Thoracic aorta (tissue), 2 donors: Measurements from ENCODE around the gene RARB. TPM values are rescaled to one million over a fixed set of nuclear protein-coding genes. Genes with fewer than 3 reads are reported as not detected.

Source experiments
- ATAC-seq: fragments of 150-250 bp; one replicate; pipeline ENCODE4 v1.8.0; 2017; ENCODE audit warnings: low read depth; ENCODE audit not compliant: insufficient number of reproducible peaks, low FRiP score
- DNase-seq: peaks from one replicate; pipeline ENCODE4 v3.0.0-alpha.2; 2020; ENCODE audit warnings: low spot score
- H3K27ac ChIP-seq, 2 donors: fragments of 200-600 bp; sonication (generic); 1 replicate in 1 of 2; 2 replicates in 1 of 2; pipeline ENCODE4 v1.5.1; 2016; ENCODE audit warnings: mild to moderate bottlenecking in 2 of 2, moderate library complexity in 2 of 2
- H3K27me3 ChIP-seq: fragments of 200-600 bp; sonication (generic); replicated peaks from 2 replicates; pipeline ENCODE4 v1.6.0; 2016; ENCODE audit warnings: mild to moderate bottlenecking; ENCODE audit not compliant: insufficient read depth
- H3K36me3 ChIP-seq: fragments of 200-600 bp; sonication (generic); one replicate; pipeline ENCODE4 v1.5.1; 2016
- H3K4me1 ChIP-seq, 2 donors: fragments of 200-600 bp; sonication (generic); 1 replicate in 1 of 2; 2 replicates in 1 of 2; pipeline versions ENCODE4 v1.5.1 to v1.6.0; 2016; ENCODE audit warnings: low read depth in 2 of 2, mild to moderate bottlenecking in 1 of 2; ENCODE audit not compliant: control insufficient read depth in 1 of 2
- H3K4me3 ChIP-seq: fragments of 200-600 bp; sonication (generic); 2 replicates; pipeline ENCODE4 v1.5.1; 2016; ENCODE audit warnings: mild to moderate bottlenecking
- H3K9me3 ChIP-seq: fragments of 200-600 bp; sonication (generic); 2 replicates; pipeline ENCODE4 v1.5.1; 2016
- total RNA-seq, 2 donors: library from RNA; depleted of rRNA; stranded (reverse); fragments of >200 nt; gene quantifications; one replicate each; pipeline versions ENCODE4 v1.1.0 to v1.2.3, GENCODE V29; 2016
- TF ChIP-seq, protein P1 (sequence below): fragments of 200-600 bp; sonication (generic); IDR thresholded peaks from one replicate; pipeline ENCODE4 v1.5.1; 2019; ENCODE audit warnings: antibody characterized with exemption

RARB gene
- total RNA-seq, 2 donors from 2014 or later, result 3.8 to 12.3 TPM

- Histone ChIP-seq H3K4me1 (peaks cover 7 to 10% of the 10 kb centered on the region in 2 donors), H3K27ac (no peak overlapping the region), H3K4me3 (no peak overlapping the region), H3K36me3 (no peaks in the 10 kb centered on the region), H3K27me3 (no peaks in the 10 kb centered on the region), H3K9me3 (no peaks in the 10 kb centered on the region)
- no peak for DNase-seq
- no peak for ATAC-seq
- TF ChIP-seq, protein P1, sequence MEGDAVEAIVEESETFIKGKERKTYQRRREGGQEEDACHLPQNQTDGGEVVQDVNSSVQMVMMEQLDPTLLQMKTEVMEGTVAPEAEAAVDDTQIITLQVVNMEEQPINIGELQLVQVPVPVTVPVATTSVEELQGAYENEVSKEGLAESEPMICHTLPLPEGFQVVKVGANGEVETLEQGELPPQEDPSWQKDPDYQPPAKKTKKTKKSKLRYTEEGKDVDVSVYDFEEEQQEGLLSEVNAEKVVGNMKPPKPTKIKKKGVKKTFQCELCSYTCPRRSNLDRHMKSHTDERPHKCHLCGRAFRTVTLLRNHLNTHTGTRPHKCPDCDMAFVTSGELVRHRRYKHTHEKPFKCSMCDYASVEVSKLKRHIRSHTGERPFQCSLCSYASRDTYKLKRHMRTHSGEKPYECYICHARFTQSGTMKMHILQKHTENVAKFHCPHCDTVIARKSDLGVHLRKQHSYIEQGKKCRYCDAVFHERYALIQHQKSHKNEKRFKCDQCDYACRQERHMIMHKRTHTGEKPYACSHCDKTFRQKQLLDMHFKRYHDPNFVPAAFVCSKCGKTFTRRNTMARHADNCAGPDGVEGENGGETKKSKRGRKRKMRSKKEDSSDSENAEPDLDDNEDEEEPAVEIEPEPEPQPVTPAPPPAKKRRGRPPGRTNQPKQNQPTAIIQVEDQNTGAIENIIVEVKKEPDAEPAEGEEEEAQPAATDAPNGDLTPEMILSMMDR, result no peak
Observed at GRCh38 chr3:25586167-25586505, 158.1 kb downstream of the RARB start.

GRCh38 chr3:25586553-25586952, 158.5 kb downstream of the RARB start:
- no peak for ATAC-seq
- Histone ChIP-seq H3K27me3 (no peaks in the 10 kb centered on the region), H3K4me3 (no peak overlapping the region), H3K36me3 (no peaks in the 10 kb centered on the region), H3K9me3 (no peaks in the 10 kb centered on the region), H3K4me1 (peaks cover 7 to 10% of the 10 kb centered on the region in 2 donors), H3K27ac (no peak overlapping the region)
- TF ChIP-seq, protein P1, result no peak
- no peak for DNase-seq

- Histone ChIP-seq H3K4me3 (no peak overlapping the region), H3K36me3 (no peaks in the 10 kb centered on the region), H3K9me3 (no peaks in the 10 kb centered on the region), H3K27me3 (no peaks in the 10 kb centered on the region), H3K27ac (no peak overlapping the region), H3K4me1 (peaks cover 7 to 11% of the 10 kb centered on the region in 2 donors)
- ATAC-seq (no peak), DNase-seq (no peak)
- TF ChIP-seq, protein P1, result no peak
Observed at GRCh38 chr3:25587094-25587493, 159.0 kb downstream of the RARB start.

DNA sequence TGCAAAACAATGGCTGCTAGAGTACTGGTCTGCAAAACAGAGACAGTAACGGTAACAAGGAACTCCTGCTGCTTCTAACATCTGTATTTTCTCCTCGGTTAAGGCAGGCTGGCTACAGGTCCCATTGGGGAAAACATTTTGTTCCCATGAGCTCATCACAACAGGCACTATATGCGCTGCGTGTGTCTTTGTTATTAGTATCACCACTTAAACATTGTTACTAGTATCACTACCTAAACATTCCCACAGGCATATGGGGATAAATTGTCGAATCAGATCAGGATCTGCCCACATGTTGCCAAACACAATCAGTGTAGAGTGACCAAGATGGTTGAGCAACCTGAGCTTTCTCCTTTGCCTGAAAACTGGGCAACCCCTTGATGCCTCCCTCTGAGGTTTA, 159.5 kb downstream of the RARB start:
- peaks cover 8 to 16% of the 10 kb centered on the region in 2 donors for H3K4me1 ChIP-seq
- no peak for ATAC-seq
- TF ChIP-seq, protein P1, result no peak
- no peaks in the 10 kb centered on the region for H3K27me3 ChIP-seq
- no peak overlapping the region for H3K4me3 ChIP-seq
- H3K36me3 ChIP-seq, result no peaks in the 10 kb centered on the region
- no peak overlapping the region for H3K27ac ChIP-seq
- no peaks in the 10 kb centered on the region for H3K9me3 ChIP-seq
- no peak for DNase-seq

DNA sequence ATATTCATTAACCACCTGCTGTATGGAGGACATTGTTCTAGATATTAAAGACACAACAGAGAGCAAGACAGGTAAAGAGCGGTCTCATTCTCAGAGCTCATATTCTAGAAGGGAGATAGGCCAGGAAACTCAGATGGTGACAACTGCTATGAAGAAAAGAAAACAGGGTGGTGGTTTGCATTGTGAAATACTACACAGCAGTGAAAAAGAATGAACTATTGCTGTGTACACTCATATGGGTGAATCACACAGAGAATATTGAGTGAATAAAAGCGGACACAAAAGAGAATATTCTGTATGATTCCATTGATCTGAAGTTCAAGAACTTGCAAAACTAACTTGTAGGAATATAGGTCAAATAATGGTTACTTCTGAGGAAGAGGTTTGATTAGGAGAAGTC, 159.9 kb downstream of the RARB start:
- Histone ChIP-seq H3K4me3 (no peak overlapping the region), H3K27me3 (no peaks in the 10 kb centered on the region), H3K36me3 (no peaks in the 10 kb centered on the region), H3K27ac (no peak overlapping the region), H3K4me1 (peaks cover 13 to 20% of the 10 kb centered on the region in 2 donors), H3K9me3 (no peaks in the 10 kb centered on the region)
- TF ChIP-seq, protein P1, result no peak
- DNase-seq, result no peak
- no peak for ATAC-seq
